Tibial nerve (tissue), 4 donors: ENCODE results near the gene ICE2. TPM values are rescaled to one million over a fixed set of nuclear protein-coding genes. Genes with fewer than 3 reads are reported as not detected.

Source experiments
- DNase-seq, 2 donors: peaks; one replicate each; pipeline ENCODE4 v3.0.0-alpha.2; 2019; ENCODE audit warnings: low spot score in 2 of 2
- H3K27ac ChIP-seq, 4 donors: fragments of 200-600 bp; sonication (generic) in 3 of 4; one replicate each; pipeline ENCODE4 v1.5.1; 2017 to 2019; ENCODE audit warnings: mild to moderate bottlenecking in 1 of 4
- H3K27me3 ChIP-seq, 2 donors: fragments of 200-600 bp; sonication (generic) in 1 of 2; one replicate each; pipeline versions ENCODE4 v1.5.1 to v1.6.0; 2017 to 2019
- H3K36me3 ChIP-seq, 3 donors: fragments of 200-600 bp; sonication (generic); one replicate each; pipeline ENCODE4 v1.5.1; 2018 to 2019
- H3K4me1 ChIP-seq, 4 donors: fragments of 200-600 bp; sonication (generic) in 3 of 4; one replicate each; pipeline ENCODE4 v1.5.1; 2017 to 2019
- H3K4me3 ChIP-seq, 4 donors: fragments of 200-600 bp; sonication (generic) in 3 of 4; one replicate each; pipeline ENCODE4 v1.5.1; 2017 to 2019; ENCODE audit warnings: mild to moderate bottlenecking in 1 of 4, moderate library complexity in 1 of 4
- H3K9me3 ChIP-seq, 4 donors: fragments of 200-600 bp; sonication (generic) in 3 of 4; one replicate each; pipeline ENCODE4 v1.5.1; 2017 to 2019
- CTCF ChIP-seq, 5 experiments: fragments of 200-600 bp in 3 of 5; fragments of 450-650 bp in 2 of 5; sonication (generic) in 3 of 5; IDR thresholded peaks; one replicate each; pipeline ENCODE4 v1.5.1; 2016 to 2019; ENCODE audit warnings: antibody characterized with exemption in 5 of 5, mild to moderate bottlenecking in 3 of 5, moderate library complexity in 2 of 5
- EP300 ChIP-seq, 2 donors: sonication (generic); formaldehyde crosslinking; IDR thresholded peaks; one replicate each; pipeline ENCODE4 v1.6.1; 2017; ENCODE audit warnings: antibody characterized with exemption in 2 of 2, mild to moderate bottlenecking in 1 of 2
- POLR2A ChIP-seq, 2 donors: fragments of 450-650 bp; IDR thresholded peaks; one replicate each; pipeline ENCODE4 v1.6.1; 2017; ENCODE audit warnings: antibody characterized with exemption in 2 of 2, mild to moderate bottlenecking in 2 of 2, moderate library complexity in 2 of 2
- WGBS, 2 donors: methylation state at CpG; one replicate each; pipeline ENCODE4 v1.1.5; 2018; 5-methylcytosine and 5-hydroxymethylcytosine counted together
- total RNA-seq, 4 donors: library from RNA; depleted of rRNA; stranded (reverse); fragments of >200 nt; gene quantifications; one replicate each; pipeline ENCODE4 v1.1.0, GENCODE V29; 2016

Gene ICE2
- total RNA-seq, 4 donors from 2014 or later: 23.9 to 44.1 (median 26.0) TPM

DNA sequence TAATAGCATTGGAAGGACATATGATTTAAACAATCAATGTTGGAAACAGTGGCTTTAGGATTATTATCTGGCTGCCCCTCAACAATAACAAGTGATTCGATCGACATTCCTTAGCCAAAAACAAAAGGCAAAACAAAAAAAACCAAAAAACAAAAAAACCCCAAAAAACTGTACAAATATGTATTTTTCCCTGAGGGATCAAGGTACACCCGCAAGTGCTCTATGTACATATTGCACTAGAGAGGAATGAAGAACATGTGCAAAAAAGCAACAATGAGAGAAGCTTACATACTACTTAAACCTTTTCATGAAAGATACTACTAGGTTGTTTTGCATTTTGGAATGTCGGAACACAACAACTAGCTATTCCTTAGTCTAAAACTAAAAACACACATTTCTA is 14.2 kb upstream of the ICE2 start:
- no peaks in the 10 kb centered on the region for H3K9me3 ChIP-seq
- H3K4me3 ChIP-seq: no peak overlapping the region
- TF ChIP-seq CTCF (IDR thresholded peaks at IDR 0.05) (no peak), POLR2A (IDR thresholded peaks at IDR 0.05) (no peak), EP300 (IDR thresholded peaks at IDR 0.05) (no peak)
- H3K27me3 ChIP-seq: no peaks in the 10 kb centered on the region
- H3K4me1 ChIP-seq: no peaks in the 10 kb centered on the region
- WGBS, 2 donors: 88 to 91% methylated on average over 4 of the region's 4 CpGs
- no peaks in the 10 kb centered on the region for H3K36me3 ChIP-seq
- H3K27ac ChIP-seq: no peak overlapping the region
- no peak for DNase-seq

- Histone ChIP-seq H3K4me1 (no peaks in the 10 kb centered on the region), H3K27ac (no peak overlapping the region), H3K4me3 (no peak overlapping the region), H3K9me3 (no peaks in the 10 kb centered on the region), H3K36me3 (no peaks in the 10 kb centered on the region), H3K27me3 (no peaks in the 10 kb centered on the region)
- DNase-seq: no peak
- 97 to 98% methylated on average over 2 of the region's 2 CpGs for WGBS, 2 donors
- TF ChIP-seq CTCF (IDR thresholded peaks at IDR 0.05) (no peak), POLR2A (IDR thresholded peaks at IDR 0.05) (no peak), EP300 (IDR thresholded peaks at IDR 0.05) (no peak)
Measured at GRCh38 chr15:60486742-60487141, 7.8 kb upstream of the ICE2 start.

DNA sequence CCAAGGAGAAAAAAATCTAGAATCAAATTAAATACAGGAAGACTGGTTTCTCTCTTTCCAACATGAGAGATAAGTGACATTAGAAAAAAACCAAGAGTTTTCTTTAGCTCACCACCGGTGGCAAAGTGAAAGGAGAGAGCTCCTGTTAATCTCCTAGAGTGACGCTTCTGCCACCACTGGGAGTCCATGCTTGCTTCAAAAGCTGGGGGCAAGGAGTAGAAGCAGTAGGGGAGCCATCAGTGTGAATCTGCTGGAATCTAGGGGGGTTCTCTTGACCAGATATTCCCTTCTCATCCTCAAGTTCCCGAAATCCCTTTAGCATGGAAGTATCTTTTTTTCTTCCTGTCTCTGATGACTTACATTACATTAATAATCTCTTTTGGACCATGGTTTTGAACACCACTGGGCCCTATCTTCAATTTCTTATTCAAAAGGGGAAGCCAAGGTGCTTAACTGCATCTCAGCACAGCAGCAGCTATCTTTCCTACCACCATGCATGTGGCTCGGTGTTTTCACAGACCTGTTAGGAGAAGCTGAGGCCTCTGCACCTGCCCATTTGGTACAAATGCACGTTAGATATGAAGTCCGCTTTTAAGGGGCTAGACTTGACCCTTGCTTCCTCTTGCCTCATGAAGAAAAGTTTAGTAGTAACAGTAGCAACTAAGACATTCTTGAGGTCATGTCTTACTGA is 6.6 kb upstream of the ICE2 start:
- Histone ChIP-seq H3K36me3 (no peaks in the 10 kb centered on the region), H3K4me3 (no peak overlapping the region), H3K27ac (no peak overlapping the region), H3K27me3 (no peaks in the 10 kb centered on the region), H3K9me3 (no peaks in the 10 kb centered on the region), H3K4me1 (no peaks in the 10 kb centered on the region)
- DNase-seq: no peak
- WGBS, 2 donors: 80% methylated on average over 6 of the region's 6 CpGs
- TF ChIP-seq EP300 (IDR thresholded peaks at IDR 0.05) (no peak), CTCF (IDR thresholded peaks at IDR 0.05) (no peak), POLR2A (IDR thresholded peaks at IDR 0.05) (no peak)

DNA sequence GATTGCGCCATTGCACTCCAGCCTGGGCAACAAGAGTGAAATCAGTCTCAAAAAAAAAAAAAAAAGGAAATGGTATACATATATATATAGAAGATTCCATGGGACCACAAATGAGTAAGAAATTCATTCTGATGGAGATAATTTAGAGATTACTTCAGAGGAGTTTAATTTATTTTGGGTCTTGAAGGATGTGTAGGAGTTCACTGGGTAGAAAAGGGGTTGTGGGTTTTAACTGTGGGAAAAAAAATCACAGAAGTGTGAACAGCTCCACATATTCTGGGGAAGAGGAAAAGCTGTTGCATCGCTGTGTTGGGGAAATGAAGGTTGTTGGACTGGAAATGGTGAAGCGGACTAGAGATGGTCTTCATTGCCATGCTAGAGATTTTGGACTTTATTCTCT is 4.1 kb upstream of the ICE2 start:
- Histone ChIP-seq H3K4me3 (no peak overlapping the region), H3K27ac (no peak overlapping the region), H3K27me3 (no peaks in the 10 kb centered on the region), H3K36me3 (no peaks in the 10 kb centered on the region), H3K4me1 (peaks cover 0 to 12% (median 6%) of the 10 kb centered on the region in 4 donors), H3K9me3 (no peaks in the 10 kb centered on the region)
- DNase-seq: no peak
- WGBS, 2 donors: 93 to 96% methylated on average over 3 of the region's 3 CpGs
- TF ChIP-seq CTCF (IDR thresholded peaks at IDR 0.05) (no peak), POLR2A (IDR thresholded peaks at IDR 0.05) (no peak), EP300 (IDR thresholded peaks at IDR 0.05) (no peak)

- no peak for TF ChIP-seq CTCF (IDR thresholded peaks at IDR 0.05)
- no peak for TF ChIP-seq POLR2A (IDR thresholded peaks at IDR 0.05)
- TF ChIP-seq EP300 (IDR thresholded peaks at IDR 0.05): no peak
- H3K9me3 ChIP-seq: no peaks in the 10 kb centered on the region
- H3K4me3 ChIP-seq: no peak overlapping the region
- no peak for DNase-seq
- whole genome bisulfite sequencing, 2 donors: 88 to 94% methylated on average over 3 of the region's 3 CpGs
- no peaks in the 10 kb centered on the region for H3K27me3 ChIP-seq
- H3K4me1 ChIP-seq: peaks cover 4 to 34% (median 15%) of the 10 kb centered on the region in 4 donors
- H3K36me3 ChIP-seq: no peaks in the 10 kb centered on the region
- no peak overlapping the region for H3K27ac ChIP-seq
Measured at GRCh38 chr15:60480888-60481287, 1.9 kb upstream of the ICE2 start.
